Vagina (tissue), 2 donors: ENCODE data around the gene CS. TPM values are rescaled to one million over a fixed set of nuclear protein-coding genes. Genes with fewer than 3 reads are reported as not detected.

Experiments
- DNase-seq, 2 donors: peaks; one replicate each; pipeline ENCODE4 v3.0.0-alpha.2; 2017; ENCODE audit errors: extremely low spot score in 2 of 2
- H3K27ac ChIP-seq: fragments of 200-600 bp; sonication (generic); one replicate; pipeline ENCODE4 v1.5.1; 2019
- H3K27me3 ChIP-seq: fragments of 200-600 bp; sonication (generic); one replicate; pipeline ENCODE4 v1.5.1; 2019
- H3K36me3 ChIP-seq, 2 donors: fragments of 200-600 bp; sonication (generic); one replicate each; pipeline ENCODE4 v1.5.1; 2017 to 2019
- H3K4me1 ChIP-seq: fragments of 200-600 bp; sonication (generic); one replicate; pipeline ENCODE4 v1.5.1; 2019
- H3K4me3 ChIP-seq, 2 donors: fragments of 200-600 bp; sonication (generic); 1 replicate in 1 of 2; 2 replicates in 1 of 2; pipeline ENCODE4 v1.5.1; 2016 to 2019
- H3K9me3 ChIP-seq: fragments of 200-600 bp; sonication (generic); one replicate; pipeline ENCODE4 v1.5.1; 2019
- POLR2A ChIP-seq, 2 donors: fragments of 450-650 bp; IDR thresholded peaks; one replicate each; pipeline ENCODE4 v1.6.1; 2017; ENCODE audit warnings: antibody characterized with exemption in 2 of 2, mild to moderate bottlenecking in 2 of 2, moderate library complexity in 2 of 2
- POLR2AphosphoS5 ChIP-seq, 2 donors: sonication (generic); formaldehyde crosslinking; IDR thresholded peaks; one replicate each; pipeline ENCODE4 v1.9.0; 2017; ENCODE audit warnings: antibody characterized with exemption in 2 of 2, mild to moderate bottlenecking in 2 of 2, low read depth in 1 of 2; ENCODE audit not compliant: insufficient read depth in 1 of 2
- intact Hi-C: fragments of 100-400 bp; cut with DNase I; formaldehyde crosslinking; loops from one replicate; pipeline ENCODE4 v1.15.1; 2023
- total RNA-seq: library from RNA; depleted of rRNA; stranded (reverse); fragments of >200 nt; gene quantifications from one replicate; pipeline ENCODE4 v1.2.3, GENCODE V29; 2016
- TF ChIP-seq, protein P1 (sequence below), 3 experiments: fragments of 450-650 bp in 2 of 3; fragments of 200-600 bp in 1 of 3; sonication (generic) in 1 of 3; IDR thresholded peaks; one replicate each; pipeline ENCODE4 v1.5.1; 2017 to 2019; ENCODE audit warnings: antibody characterized with exemption in 3 of 3, mild to moderate bottlenecking in 2 of 3, moderate library complexity in 2 of 3

The CS gene
- total RNA-seq, 1 donor from 2014 or later: 140 TPM

DNA sequence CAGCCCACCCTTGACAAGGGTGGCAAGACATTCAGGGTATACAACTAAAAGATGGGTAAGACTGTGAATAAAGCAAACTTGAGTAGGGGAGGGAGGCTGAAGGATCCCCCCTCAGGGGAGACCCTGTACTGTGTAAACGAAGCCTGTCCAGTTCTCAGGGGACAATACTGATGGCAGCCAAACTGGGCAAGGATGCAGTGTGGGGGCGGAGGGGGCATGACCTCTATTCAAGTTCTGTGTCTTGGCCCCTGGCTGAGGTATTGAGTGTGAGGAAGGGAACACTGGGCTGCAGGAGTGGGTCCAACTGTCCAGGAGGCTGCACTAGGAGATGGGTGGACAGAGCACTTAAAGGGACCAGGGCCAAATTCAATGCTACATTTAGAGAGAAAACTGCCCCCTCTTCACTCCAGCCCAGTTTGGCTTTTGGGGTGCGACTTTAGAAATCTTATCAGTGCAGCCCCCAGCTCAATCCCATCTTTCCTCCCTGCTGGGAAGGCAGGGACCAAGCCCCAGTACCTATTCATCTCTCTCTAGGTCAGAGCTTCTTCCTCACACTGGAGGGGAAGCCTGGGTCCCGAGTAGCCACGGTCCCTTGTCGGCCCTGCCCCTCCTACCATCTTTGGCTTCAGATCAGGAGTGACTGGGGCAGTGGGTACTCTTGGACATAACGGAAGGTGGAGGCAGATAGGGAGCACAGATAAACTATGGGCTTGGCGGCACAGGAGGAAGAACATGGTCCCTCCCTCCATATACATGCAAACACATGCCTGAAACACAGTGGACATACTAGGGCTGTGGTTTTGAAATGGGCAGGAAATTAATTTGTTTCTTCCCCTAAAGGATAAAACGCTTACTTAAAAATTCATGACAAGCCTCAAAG lies 58.5 kb downstream of the CS start:
- Histone ChIP-seq H3K9me3 (no peaks in the 10 kb centered on the region), H3K4me1 (no peaks in the 10 kb centered on the region), H3K36me3 (peaks cover 10 to 70% of the 10 kb centered on the region in 2 donors), H3K27ac (no peak overlapping the region), H3K4me3 (no peak overlapping the region), H3K27me3 (no peaks in the 10 kb centered on the region)
- intact Hi-C loops: no loop called here
- TF ChIP-seq POLR2A (IDR thresholded peaks at IDR 0.05) (no peak), POLR2AphosphoS5 (IDR thresholded peaks at IDR 0.05; ENCODE audit: insufficient read depth in 1 of 2, low read depth in 1 of 2) (no peak)
- no peak for DNase-seq

DNA sequence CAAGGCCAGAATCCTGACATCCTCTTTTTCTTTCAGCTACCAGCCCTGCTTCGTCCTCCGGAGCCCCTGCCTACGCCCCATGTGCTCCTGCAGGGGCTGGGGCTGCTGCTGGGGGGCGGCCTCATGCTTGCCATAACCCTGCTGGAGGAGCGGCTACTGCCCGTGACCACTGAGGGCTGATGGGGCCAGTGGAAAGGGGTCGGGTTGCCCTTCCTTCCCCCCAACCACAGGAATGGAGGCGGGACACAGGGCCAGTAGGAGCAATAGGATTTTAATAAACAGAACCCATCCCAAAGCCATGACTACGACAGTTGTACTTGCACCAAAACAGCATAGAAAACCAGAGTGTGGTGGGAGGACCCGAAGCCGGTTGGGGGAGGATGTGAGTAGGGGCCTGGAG lies 62.6 kb downstream of the CS start:
- no peak for TF ChIP-seq POLR2AphosphoS5 (IDR thresholded peaks at IDR 0.05; ENCODE audit: insufficient read depth in 1 of 2, low read depth in 1 of 2)
- no peak for TF ChIP-seq POLR2A (IDR thresholded peaks at IDR 0.05)
- TF ChIP-seq, protein P1, sequence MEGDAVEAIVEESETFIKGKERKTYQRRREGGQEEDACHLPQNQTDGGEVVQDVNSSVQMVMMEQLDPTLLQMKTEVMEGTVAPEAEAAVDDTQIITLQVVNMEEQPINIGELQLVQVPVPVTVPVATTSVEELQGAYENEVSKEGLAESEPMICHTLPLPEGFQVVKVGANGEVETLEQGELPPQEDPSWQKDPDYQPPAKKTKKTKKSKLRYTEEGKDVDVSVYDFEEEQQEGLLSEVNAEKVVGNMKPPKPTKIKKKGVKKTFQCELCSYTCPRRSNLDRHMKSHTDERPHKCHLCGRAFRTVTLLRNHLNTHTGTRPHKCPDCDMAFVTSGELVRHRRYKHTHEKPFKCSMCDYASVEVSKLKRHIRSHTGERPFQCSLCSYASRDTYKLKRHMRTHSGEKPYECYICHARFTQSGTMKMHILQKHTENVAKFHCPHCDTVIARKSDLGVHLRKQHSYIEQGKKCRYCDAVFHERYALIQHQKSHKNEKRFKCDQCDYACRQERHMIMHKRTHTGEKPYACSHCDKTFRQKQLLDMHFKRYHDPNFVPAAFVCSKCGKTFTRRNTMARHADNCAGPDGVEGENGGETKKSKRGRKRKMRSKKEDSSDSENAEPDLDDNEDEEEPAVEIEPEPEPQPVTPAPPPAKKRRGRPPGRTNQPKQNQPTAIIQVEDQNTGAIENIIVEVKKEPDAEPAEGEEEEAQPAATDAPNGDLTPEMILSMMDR (IDR thresholded peaks at IDR 0.05): no peak
- no peak overlapping the region for H3K27ac ChIP-seq
- no peaks in the 10 kb centered on the region for H3K4me1 ChIP-seq
- H3K27me3 ChIP-seq: no peaks in the 10 kb centered on the region
- DNase-seq: no peak
- intact Hi-C loops: no loop called here
- H3K4me3 ChIP-seq: no peak overlapping the region
- H3K36me3 ChIP-seq: peaks cover 0 to 29% of the 10 kb centered on the region in 2 donors
- H3K9me3 ChIP-seq: no peaks in the 10 kb centered on the region

GRCh38 chr12:56236985-56237384 lies 63.1 kb downstream of the CS start:
- no peak overlapping the region for H3K27ac ChIP-seq
- intact Hi-C loops: no loop called here
- DNase-seq: peak in 1 of 2 donors; percentile 79
- no peak overlapping the region for H3K4me3 ChIP-seq
- TF ChIP-seq POLR2AphosphoS5 (IDR thresholded peaks at IDR 0.05; ENCODE audit: insufficient read depth in 1 of 2, low read depth in 1 of 2) (no peak), POLR2A (IDR thresholded peaks at IDR 0.05) (no peak)
- TF ChIP-seq, protein P1 (IDR thresholded peaks at IDR 0.05): no peak
- peaks cover 0 to 23% of the 10 kb centered on the region in 2 donors for H3K36me3 ChIP-seq
- H3K27me3 ChIP-seq: no peaks in the 10 kb centered on the region
- no peaks in the 10 kb centered on the region for H3K9me3 ChIP-seq
- no peaks in the 10 kb centered on the region for H3K4me1 ChIP-seq

DNA sequence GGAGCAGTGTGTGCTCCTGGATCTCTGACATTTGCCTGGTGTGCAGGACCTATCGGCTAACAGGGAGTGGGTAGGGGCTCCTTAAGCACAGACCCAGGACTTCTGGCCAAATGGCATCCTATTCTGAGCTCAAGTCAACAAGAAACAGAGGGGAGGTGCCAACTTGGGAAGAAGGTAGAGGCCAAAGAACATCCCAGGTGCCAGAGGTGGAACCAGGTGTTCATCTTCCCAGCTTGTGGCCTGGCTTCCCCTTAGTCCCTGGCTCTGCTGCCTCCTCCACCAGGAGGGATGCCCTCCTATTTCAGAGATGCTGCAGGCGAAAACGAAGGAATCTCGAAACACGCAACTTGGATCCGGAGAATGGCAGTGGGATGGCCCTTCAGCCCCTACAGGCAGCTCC lies 64.0 kb downstream of the CS start:
- no peak overlapping the region for H3K4me3 ChIP-seq
- TF ChIP-seq POLR2AphosphoS5 (IDR thresholded peaks at IDR 0.05; ENCODE audit: insufficient read depth in 1 of 2, low read depth in 1 of 2) (no peak), POLR2A (IDR thresholded peaks at IDR 0.05) (no peak)
- TF ChIP-seq, protein P1 (IDR thresholded peaks at IDR 0.05): no peak
- H3K4me1 ChIP-seq: no peaks in the 10 kb centered on the region
- no peaks in the 10 kb centered on the region for H3K27me3 ChIP-seq
- DNase-seq: no peak
- intact Hi-C loops: no loop called here
- H3K9me3 ChIP-seq: no peaks in the 10 kb centered on the region
- H3K27ac ChIP-seq: no peak overlapping the region
- peaks cover 0 to 14% of the 10 kb centered on the region in 2 donors for H3K36me3 ChIP-seq

DNA sequence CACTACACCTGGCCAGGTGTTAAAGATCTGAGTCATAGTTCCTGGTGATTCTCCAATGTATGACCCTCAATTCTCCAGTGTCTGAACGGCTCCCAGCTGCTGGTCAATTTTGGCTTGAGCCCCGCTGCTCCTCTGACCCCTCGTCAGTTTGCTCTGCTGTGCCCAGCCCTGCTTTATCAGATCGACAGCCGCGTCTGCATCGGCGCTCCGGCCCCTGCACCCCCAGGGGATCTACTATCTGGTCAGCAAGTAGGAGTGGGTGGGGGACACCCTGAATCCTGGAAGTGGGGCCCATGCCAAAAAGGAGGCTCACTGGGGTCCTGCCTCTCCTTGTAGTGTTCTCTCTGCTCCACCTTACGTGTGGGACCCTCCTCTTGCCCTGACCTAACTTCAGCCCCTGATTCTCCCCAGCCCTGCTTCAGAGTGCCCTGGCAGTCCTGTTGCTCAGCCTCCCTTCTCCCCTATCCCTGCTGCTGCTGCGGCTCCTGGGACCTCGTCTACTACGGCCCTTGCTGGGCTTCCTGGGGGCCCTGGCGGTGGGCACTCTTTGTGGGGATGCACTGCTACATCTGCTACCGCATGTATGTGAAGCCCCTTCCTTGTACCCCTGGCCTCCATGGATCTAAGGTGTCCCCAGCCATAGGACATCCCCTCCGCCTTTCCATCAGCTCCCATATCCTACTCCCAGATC lies 65.2 kb downstream of the CS start:
- Histone ChIP-seq H3K36me3 (peaks cover 0 to 5% of the 10 kb centered on the region in 2 donors), H3K27ac (no peak overlapping the region), H3K4me1 (no peaks in the 10 kb centered on the region), H3K4me3 (no peak overlapping the region), H3K27me3 (no peaks in the 10 kb centered on the region), H3K9me3 (no peaks in the 10 kb centered on the region)
- DNase-seq: no peak
- TF ChIP-seq POLR2A (IDR thresholded peaks at IDR 0.05) (no peak), POLR2AphosphoS5 (IDR thresholded peaks at IDR 0.05; ENCODE audit: insufficient read depth in 1 of 2, low read depth in 1 of 2) (no peak)
- TF ChIP-seq, protein P1 (IDR thresholded peaks at IDR 0.05): no peak
- intact Hi-C loops: no loop called here
